Spleen (tissue), 7 donors: Measurements from ENCODE around the gene OSER1.
"Not testable (repeated sequence)": the region's sequence is repeated elsewhere in the genome, so short reads cannot be mapped to it uniquely, and the experiment has no call there.

Experiments
- CTCF ChIP-seq, 11 experiments: fragments of 200-600 bp in 7 of 11; fragments of 450-650 bp in 4 of 11; sonication (generic) in 4 of 11; IDR thresholded peaks in 8 of 11; conservative IDR thresholded peaks in 3 of 11; 1 replicate in 7 of 11; 2 replicates in 4 of 11; pipeline versions ENCODE4 v1.4.0 to v1.8.0; 2016 to 2021; ENCODE audit warnings: antibody characterized with exemption in 11 of 11, inconsistent platforms in 4 of 11, mild to moderate bottlenecking in 1 of 11
- POLR2A ChIP-seq, 3 donors: fragments of 450-650 bp; IDR thresholded peaks; one replicate each; pipeline ENCODE4 v1.5.1; 2017; ENCODE audit warnings: antibody characterized with exemption in 3 of 3, mild to moderate bottlenecking in 1 of 3
- donor health status: DM: no; HTN: no; CAD: no; lungs with moderate emphysema.
- donor health status: DM: no; HTN: no; CAD: no.
- donor health status: DM: no; HTN: no; CAD: no.

GRCh38 chr20:44191640-44192039, 18.9 kb downstream of the OSER1 start:
- TF ChIP-seq CTCF (IDR thresholded peaks at IDR 0.05 in 8 of 11, conservative IDR thresholded peaks at IDR 0.05 in 3 of 11); POLR2A (IDR thresholded peaks at IDR 0.05): not testable (repeated sequence)
